Lower leg skin (tissue), 4 donors: ENCODE data around the gene GZMM. TPM values are rescaled to one million over a fixed set of nuclear protein-coding genes. Genes with fewer than 3 reads are reported as not detected.

Source experiments
- DNase-seq, 2 donors: peaks; one replicate each; pipeline ENCODE4 v3.0.0-alpha.2; 2019; ENCODE audit warnings: low spot score in 2 of 2
- H3K4me3 ChIP-seq: fragments of 200-600 bp; sonication (generic); 2 replicates; pipeline ENCODE4 v1.5.1; 2017; ENCODE audit warnings: mild to moderate bottlenecking, low read depth; ENCODE audit not compliant: poor library complexity, severe bottlenecking
- CTCF ChIP-seq, 3 donors: fragments of 450-650 bp; IDR thresholded peaks; one replicate each; pipeline ENCODE4 v1.5.1; 2016; ENCODE audit warnings: antibody characterized with exemption in 3 of 3, mild to moderate bottlenecking in 3 of 3, moderate library complexity in 2 of 3
- POLR2A ChIP-seq, 2 donors: fragments of 450-650 bp; IDR thresholded peaks; one replicate each; pipeline ENCODE4 v1.6.1; 2016 to 2017; ENCODE audit warnings: antibody characterized with exemption in 2 of 2, mild to moderate bottlenecking in 1 of 2, moderate library complexity in 1 of 2
- WGBS, 2 donors: methylation state at CpG; one replicate each; pipeline ENCODE4 v1.1.5; 2018; 5-methylcytosine and 5-hydroxymethylcytosine counted together
- intact Hi-C: fragments of 100-400 bp; cut with DNase I; formaldehyde crosslinking; loops from one replicate; pipeline ENCODE4 v1.15.0; 2023; ENCODE audit warnings: low total_unique reads
- total RNA-seq, 4 donors: library from RNA; depleted of rRNA; stranded (reverse); fragments of >200 nt; gene quantifications; one replicate each; pipeline ENCODE4 v1.1.0, GENCODE V29; 2016

The GZMM gene
- total RNA-seq, 4 donors from 2014 or later, result 0.29 to 1.5 (median 1.3) TPM; not detected in 1

GRCh38 chr19:536881-537404 lies 6.9 kb upstream of the GZMM start:
- intact Hi-C loops, result no loop called here
- H3K4me3 ChIP-seq, result no peak overlapping the region
- no peak for DNase-seq

GRCh38 chr19:538641-539428 lies 5.0 kb upstream of the GZMM start:
- 82 to 87% methylated on average over 36 to 40 of the region's 40 CpGs for WGBS, 2 donors
- DNase-seq, result no peak
- no peak for TF ChIP-seq CTCF (IDR thresholded peaks at IDR 0.05)
- no peak for TF ChIP-seq POLR2A (IDR thresholded peaks at IDR 0.05)
- no peak overlapping the region for H3K4me3 ChIP-seq
- intact Hi-C loops, result no loop called here

More at GRCh38 chr19:536881-537404, 6.9 kb upstream of the GZMM start:
- WGBS, 2 donors, result 94 to 96% methylated on average over 25 to 26 of the region's 26 CpGs
- no peak for TF ChIP-seq POLR2A (IDR thresholded peaks at IDR 0.05)
- TF ChIP-seq CTCF (IDR thresholded peaks at IDR 0.05), result no peak

GRCh38 chr19:539429-540030 lies 4.3 kb upstream of the GZMM start:
- H3K4me3 ChIP-seq, result no peak overlapping the region
- WGBS, 2 donors, result 90 to 93% methylated on average over 15 to 21 of the region's 30 CpGs
- DNase-seq, result no peak

GRCh38 chr19:540867-541637 lies 2.8 kb upstream of the GZMM start:
- intact Hi-C loops, result no loop called here
- no peak for TF ChIP-seq POLR2A (IDR thresholded peaks at IDR 0.05)
- DNase-seq, result no peak
- 91 to 94% methylated on average over 51 of the region's 51 CpGs for WGBS, 2 donors
- H3K4me3 ChIP-seq, result no peak overlapping the region

More at GRCh38 chr19:539429-540030, 4.3 kb upstream of the GZMM start:
- TF ChIP-seq CTCF (IDR thresholded peaks at IDR 0.05), result no peak
- no peak for TF ChIP-seq POLR2A (IDR thresholded peaks at IDR 0.05)
- intact Hi-C loops, result no loop called here

GRCh38 chr19:541699-542098 lies 2.2 kb upstream of the GZMM start:
- no peak for TF ChIP-seq POLR2A (IDR thresholded peaks at IDR 0.05)
- TF ChIP-seq CTCF (IDR thresholded peaks at IDR 0.05), result no peak
- WGBS, 2 donors, result 89 to 92% methylated on average over 26 of the region's 26 CpGs
- no peak for DNase-seq
- intact Hi-C loops, result no loop called here
- H3K4me3 ChIP-seq, result no peak overlapping the region
